Left lung (tissue), 10 donors: ENCODE measurements around the gene NDUFA11. TPM values are rescaled to one million over a fixed set of nuclear protein-coding genes. Genes with fewer than 3 reads are reported as not detected.

Source experiments
- ATAC-seq: fragments of 200-7000 bp; cut with Tn5 transposase; one replicate; pipeline ENCODE4 v1.9.1; 2020; ENCODE audit warnings: moderate library complexity
- DNase-seq, 4 donors: peaks; one replicate each; pipeline ENCODE4 v3.0.0-alpha.2; 2013 to 2020
- H3K27ac ChIP-seq, 2 donors: fragments of 200-600 bp; sonication (generic) in 1 of 2; one replicate each; pipeline versions ENCODE4 v1.5.0 to v1.8.0; 2020 to 2021
- H3K27me3 ChIP-seq, 2 donors: fragments of 200-600 bp; sonication (generic) in 1 of 2; one replicate each; pipeline versions ENCODE4 v1.5.0 to v1.8.0; 2020 to 2021
- H3K36me3 ChIP-seq, 2 donors: fragments of 200-600 bp; sonication (generic) in 1 of 2; one replicate each; pipeline versions ENCODE4 v1.5.0 to v1.8.0; 2020 to 2021
- H3K4me1 ChIP-seq, 2 donors: fragments of 200-600 bp; one replicate each; pipeline ENCODE4 v1.8.0; 2021
- H3K4me3 ChIP-seq, 2 donors: fragments of 200-600 bp; sonication (generic) in 1 of 2; one replicate each; pipeline versions ENCODE4 v1.5.0 to v1.8.0; 2020 to 2021; ENCODE audit warnings: mild to moderate bottlenecking in 1 of 2
- H3K9me3 ChIP-seq, 2 donors: fragments of 200-600 bp; sonication (generic) in 1 of 2; one replicate each; pipeline versions ENCODE4 v1.5.0 to v1.8.0; 2020 to 2021
- CTCF ChIP-seq, 2 donors: fragments of 200-600 bp; sonication (generic) in 1 of 2; IDR thresholded peaks; one replicate each; pipeline versions ENCODE4 v1.5.0 to v1.8.0; 2021; ENCODE audit warnings: antibody characterized with exemption in 2 of 2
- intact Hi-C, 2 donors: fragments of 100-400 bp; cut with DNase I; formaldehyde crosslinking; loops; one replicate each; pipeline versions ENCODE4 v1.11.2 to v1.14.2; 2022
- polyA plus RNA-seq, 6 donors: library from polyadenylated mRNA; unstranded; fragments of 120-200 nt; gene quantifications; one replicate each; pipeline ENCODE4 v1.2.1, GENCODE V29; 2013; ENCODE audit not compliant: insufficient read length in 6 of 6
- total RNA-seq, 2 donors: library from RNA; stranded (reverse); fragmentation: NEBNext Ultra II Directional; extraction: Animal tissue kit (Norgen Biotek cat#: 25700); gene quantifications; one replicate each; pipeline ENCODE4 v1.2.1, GENCODE V29; 2021
- donor health status: DM: no; HTN: yes; CAD: no.
- donor health status: DM: no; HTN: no; CAD: no.

NDUFA11 gene
- total and polyA plus RNA-seq, 8 donors: 102 to 190 (median 141) TPM

- TF ChIP-seq CTCF (IDR thresholded peaks at IDR 0.05): no peak
- Histone ChIP-seq H3K4me3 (no peak overlapping the region), H3K4me1 (peaks cover 12 to 33% of the 10 kb centered on the region in 2 donors), H3K9me3 (no peaks in the 10 kb centered on the region), H3K27ac (no peak overlapping the region), H3K27me3 (no peaks in the 10 kb centered on the region), H3K36me3 (peaks cover 0 to 30% of the 10 kb centered on the region in 2 donors)
- DNase-seq (no peak), ATAC-seq (no peak)
- intact Hi-C loops: no loop called here
Measured at GRCh38 chr19:5943623-5944022, 40.0 kb upstream of the NDUFA11 start.

- Histone ChIP-seq H3K27ac (no peak overlapping the region), H3K4me3 (no peak overlapping the region), H3K36me3 (peaks cover 0 to 36% of the 10 kb centered on the region in 2 donors), H3K27me3 (no peaks in the 10 kb centered on the region), H3K4me1 (peaks cover 9 to 27% of the 10 kb centered on the region in 2 donors), H3K9me3 (no peaks in the 10 kb centered on the region)
- DNase-seq (peak in 1 of 4 donors; percentile 39), ATAC-seq (no peak)
- intact Hi-C loops: no loop called here
- no peak for TF ChIP-seq CTCF (IDR thresholded peaks at IDR 0.05)
Measured at GRCh38 chr19:5943045-5943444, 39.5 kb upstream of the NDUFA11 start.

- Histone ChIP-seq H3K27me3 (no peaks in the 10 kb centered on the region), H3K27ac (no peak overlapping the region), H3K4me1 (peaks cover under 1 to 14% of the 10 kb centered on the region in 2 donors), H3K4me3 (no peak overlapping the region), H3K9me3 (no peaks in the 10 kb centered on the region), H3K36me3 (peaks cover 0 to 47% of the 10 kb centered on the region in 2 donors)
- ATAC-seq (no peak), DNase-seq (peak in 1 of 4 donors; percentile 28)
- intact Hi-C loops: no loop called here
- TF ChIP-seq CTCF (IDR thresholded peaks at IDR 0.05): no peak
Measured at GRCh38 chr19:5941673-5942072, 38.1 kb upstream of the NDUFA11 start.

- H3K36me3 ChIP-seq: peaks cover 0 to 59% of the 10 kb centered on the region in 2 donors
- no peak overlapping the region for H3K27ac ChIP-seq
- ATAC-seq (no peak), DNase-seq (peak in 1 of 4 donors; percentile 40)
- intact Hi-C loops: no loop called here
- H3K4me1 ChIP-seq: peaks cover 3 to 7% of the 10 kb centered on the region in 2 donors
- TF ChIP-seq CTCF (IDR thresholded peaks at IDR 0.05): no peak
- no peaks in the 10 kb centered on the region for H3K9me3 ChIP-seq
- no peak overlapping the region for H3K4me3 ChIP-seq
- H3K27me3 ChIP-seq: no peaks in the 10 kb centered on the region
Measured at GRCh38 chr19:5940260-5941208, 36.9 kb upstream of the NDUFA11 start.

GRCh38 chr19:5937550-5937949, 34.0 kb upstream of the NDUFA11 start:
- H3K27ac ChIP-seq: no peak overlapping the region
- intact Hi-C loops: no loop called here
- H3K4me1 ChIP-seq: peaks cover 8 to 9% of the 10 kb centered on the region in 2 donors
- DNase-seq: peak in 1 of 4 donors; percentile 20
- no peak for ATAC-seq
- H3K27me3 ChIP-seq: no peaks in the 10 kb centered on the region
- no peaks in the 10 kb centered on the region for H3K9me3 ChIP-seq
- peaks cover 0 to 89% of the 10 kb centered on the region in 2 donors for H3K36me3 ChIP-seq
- TF ChIP-seq CTCF (IDR thresholded peaks at IDR 0.05): no peak
- no peak overlapping the region for H3K4me3 ChIP-seq
